ENCODE results near the gene USP25.

Gene USP25

DNA sequence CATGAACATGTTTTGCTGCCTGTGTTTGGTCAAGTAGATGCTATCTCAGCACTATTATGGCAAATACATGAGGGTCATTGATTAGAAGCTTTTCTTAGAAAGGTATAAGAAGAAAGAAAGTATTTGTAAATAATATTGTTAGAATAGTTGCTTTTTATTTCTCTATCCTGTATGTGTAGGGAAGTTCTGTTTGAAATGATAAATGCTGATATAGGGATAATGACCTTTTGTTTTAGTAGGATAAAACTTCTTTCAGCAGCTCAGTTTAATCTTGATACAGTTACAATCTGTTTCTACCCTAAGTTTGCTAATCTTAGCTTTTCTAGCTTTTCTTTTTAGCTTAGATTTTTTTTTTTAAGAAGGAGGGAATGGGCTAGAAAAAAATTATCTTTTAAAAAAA lies 63.3 kb downstream of the USP25 start:
- Histone ChIP-seq H3K27ac (ENCODE audit: low read length) (no peak overlapping the region), H3K27me3 (ENCODE audit: low read depth, low read length) (no peaks in the 10 kb centered on the region), H3K4me1 (ENCODE audit: control insufficient read depth in 1 of 2, insufficient read depth in 2 of 2, low read length in 2 of 2) (peaks cover 0 to 1% of the 10 kb centered on the region in 2 donors), H3K9me3 (ENCODE audit: control insufficient read depth in 1 of 2, low read length in 2 of 2) (no peaks in the 10 kb centered on the region), H3K36me3 (ENCODE audit: control insufficient read depth in 1 of 2, insufficient read depth in 2 of 2, low read length in 2 of 2) (no peaks in the 10 kb centered on the region), H3K4me3 (ENCODE audit: low read depth in 1 of 2, low read length in 2 of 2) (no peak overlapping the region)

DNA sequence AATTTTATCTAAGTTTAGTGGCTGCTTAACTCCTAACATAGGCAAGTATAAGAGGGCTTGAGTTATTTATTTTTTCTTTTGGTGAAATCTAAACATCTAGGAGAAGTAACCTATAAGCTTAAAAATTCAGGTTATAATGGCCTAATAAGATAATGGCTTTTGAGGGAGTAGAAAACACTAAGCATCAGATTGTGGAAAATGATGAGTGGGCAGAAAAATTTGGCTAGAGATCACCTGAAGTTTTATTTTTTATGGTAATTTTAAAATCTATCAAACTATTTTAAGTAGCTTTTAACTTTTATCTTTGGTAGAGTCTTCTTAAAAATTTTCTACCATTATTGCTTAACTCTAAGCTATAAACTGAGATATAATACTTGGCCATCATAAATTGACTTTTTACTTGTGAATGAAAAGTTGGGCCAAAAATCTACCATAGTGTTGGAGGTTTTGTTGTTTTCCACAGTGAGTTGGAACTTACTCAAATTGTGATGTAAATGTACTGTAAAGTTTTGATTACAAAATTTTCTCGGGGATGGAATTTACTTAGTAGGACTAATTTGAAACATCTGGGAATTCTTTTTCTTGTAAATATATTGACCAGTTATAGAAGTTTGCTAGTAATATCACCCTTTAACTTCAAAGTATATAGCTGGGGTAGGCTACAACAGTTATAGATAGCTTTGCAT lies 63.9 kb downstream of the USP25 start:
- Histone ChIP-seq H3K9me3 (ENCODE audit: control insufficient read depth in 1 of 2, low read length in 2 of 2) (no peaks in the 10 kb centered on the region), H3K27me3 (ENCODE audit: low read depth, low read length) (no peaks in the 10 kb centered on the region), H3K36me3 (ENCODE audit: control insufficient read depth in 1 of 2, insufficient read depth in 2 of 2, low read length in 2 of 2) (no peaks in the 10 kb centered on the region), H3K27ac (ENCODE audit: low read length) (no peak overlapping the region), H3K4me1 (ENCODE audit: control insufficient read depth in 1 of 2, insufficient read depth in 2 of 2, low read length in 2 of 2) (peaks cover 0 to 4% of the 10 kb centered on the region in 2 donors), H3K4me3 (ENCODE audit: low read depth in 1 of 2, low read length in 2 of 2) (no peak overlapping the region)

- Histone ChIP-seq H3K36me3 (ENCODE audit: control insufficient read depth in 1 of 2, insufficient read depth in 2 of 2, low read length in 2 of 2) (no peaks in the 10 kb centered on the region), H3K4me1 (ENCODE audit: control insufficient read depth in 1 of 2, insufficient read depth in 2 of 2, low read length in 2 of 2) (peaks cover 0 to 4% of the 10 kb centered on the region in 2 donors), H3K4me3 (ENCODE audit: low read depth in 1 of 2, low read length in 2 of 2) (no peak overlapping the region), H3K27ac (ENCODE audit: low read length) (no peak overlapping the region), H3K9me3 (ENCODE audit: control insufficient read depth in 1 of 2, low read length in 2 of 2) (no peaks in the 10 kb centered on the region), H3K27me3 (ENCODE audit: low read depth, low read length) (no peaks in the 10 kb centered on the region)
These were observed 64.6 kb downstream of the USP25 start for GRCh38 chr21:15794277-15794912.

GRCh38 chr21:15795533-15795932 lies 65.8 kb downstream of the USP25 start:
- H3K4me3 ChIP-seq (ENCODE audit: low read depth in 1 of 2, low read length in 2 of 2) = no peak overlapping the region
- H3K9me3 ChIP-seq (ENCODE audit: control insufficient read depth in 1 of 2, low read length in 2 of 2) = no peaks in the 10 kb centered on the region
- H3K27ac ChIP-seq (ENCODE audit: low read length) = no peak overlapping the region
- no peaks in the 10 kb centered on the region for H3K36me3 ChIP-seq (ENCODE audit: control insufficient read depth in 1 of 2, insufficient read depth in 2 of 2, low read length in 2 of 2)
- H3K27me3 ChIP-seq (ENCODE audit: low read depth, low read length) = no peaks in the 10 kb centered on the region
- peaks cover 0 to 4% of the 10 kb centered on the region in 2 donors for H3K4me1 ChIP-seq (ENCODE audit: control insufficient read depth in 1 of 2, insufficient read depth in 2 of 2, low read length in 2 of 2)

- Histone ChIP-seq H3K27ac (ENCODE audit: low read length) (no peak overlapping the region), H3K4me3 (ENCODE audit: low read depth in 1 of 2, low read length in 2 of 2) (no peak overlapping the region), H3K9me3 (ENCODE audit: control insufficient read depth in 1 of 2, low read length in 2 of 2) (no peaks in the 10 kb centered on the region), H3K4me1 (ENCODE audit: control insufficient read depth in 1 of 2, insufficient read depth in 2 of 2, low read length in 2 of 2) (peaks cover 0 to 4% of the 10 kb centered on the region in 2 donors), H3K36me3 (ENCODE audit: control insufficient read depth in 1 of 2, insufficient read depth in 2 of 2, low read length in 2 of 2) (no peaks in the 10 kb centered on the region), H3K27me3 (ENCODE audit: low read depth, low read length) (no peaks in the 10 kb centered on the region)
These were observed 68.0 kb downstream of the USP25 start for GRCh38 chr21:15797577-15798363.

DNA sequence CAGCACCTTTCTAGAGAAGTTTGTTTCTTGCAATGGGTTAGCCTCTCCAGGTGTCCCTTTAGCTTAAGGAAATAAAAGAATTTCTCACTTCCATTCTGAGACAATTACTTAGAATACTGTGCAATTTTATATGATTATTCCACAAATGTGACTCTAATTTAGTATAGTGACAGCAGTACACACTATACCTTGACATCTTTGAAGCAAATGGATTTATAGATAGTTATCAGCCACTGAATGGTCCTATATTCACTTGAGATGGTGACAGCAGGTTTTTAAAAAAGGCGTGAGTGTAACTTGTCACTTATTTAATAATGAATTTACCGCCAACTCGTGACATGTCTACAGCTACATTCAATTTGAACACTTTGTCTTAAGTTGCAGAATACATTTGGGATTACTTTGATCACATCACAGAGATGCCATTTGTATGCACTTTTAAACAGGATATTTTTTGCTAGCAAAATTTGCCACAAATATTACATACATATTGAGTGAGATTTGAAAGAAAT lies 71.6 kb downstream of the USP25 start:
- Histone ChIP-seq H3K27ac (ENCODE audit: low read length) (no peak overlapping the region), H3K4me1 (ENCODE audit: control insufficient read depth in 1 of 2, insufficient read depth in 2 of 2, low read length in 2 of 2) (peaks cover 0 to 4% of the 10 kb centered on the region in 2 donors), H3K4me3 (ENCODE audit: low read depth in 1 of 2, low read length in 2 of 2) (no peak overlapping the region), H3K27me3 (ENCODE audit: low read depth, low read length) (no peaks in the 10 kb centered on the region), H3K9me3 (ENCODE audit: control insufficient read depth in 1 of 2, low read length in 2 of 2) (no peaks in the 10 kb centered on the region), H3K36me3 (ENCODE audit: control insufficient read depth in 1 of 2, insufficient read depth in 2 of 2, low read length in 2 of 2) (no peaks in the 10 kb centered on the region)

DNA sequence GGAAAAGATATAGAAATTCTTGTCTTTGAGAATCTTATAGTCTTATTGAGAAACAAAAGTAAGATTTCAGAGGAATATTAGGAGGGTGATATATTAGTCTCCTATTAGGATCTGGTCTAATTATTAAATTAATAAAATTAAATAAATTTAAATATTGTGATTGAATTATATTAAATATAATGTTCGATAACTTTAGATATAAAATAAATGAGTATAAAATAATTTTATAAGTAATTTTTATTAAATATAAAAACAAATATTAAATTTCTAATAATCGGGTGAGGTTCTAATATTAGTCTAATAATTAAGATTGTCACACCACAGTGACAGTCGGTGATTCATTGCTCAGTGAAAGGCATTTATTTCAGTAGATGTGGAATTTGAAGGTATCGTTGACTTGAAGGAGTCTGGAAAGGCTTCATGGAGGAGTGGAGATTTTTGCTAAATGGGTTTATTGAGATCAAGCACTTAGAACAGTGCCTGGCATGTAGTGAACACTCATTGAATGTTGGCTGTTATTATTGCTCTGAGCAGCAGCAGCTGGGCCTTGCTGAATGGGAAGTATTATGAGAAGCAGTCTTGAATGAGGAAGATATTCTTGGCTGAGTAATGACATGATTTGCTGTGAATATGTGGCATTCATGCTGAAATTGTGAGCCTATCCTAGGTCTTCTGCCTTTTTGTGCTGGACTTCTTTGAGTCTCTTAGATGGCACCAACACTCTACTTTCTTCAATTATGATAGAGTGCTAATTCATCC lies 74.6 kb downstream of the USP25 start:
- Histone ChIP-seq H3K4me1 (ENCODE audit: control insufficient read depth in 1 of 2, insufficient read depth in 2 of 2, low read length in 2 of 2) (no peaks in the 10 kb centered on the region), H3K27me3 (ENCODE audit: low read depth, low read length) (no peaks in the 10 kb centered on the region)

DNA sequence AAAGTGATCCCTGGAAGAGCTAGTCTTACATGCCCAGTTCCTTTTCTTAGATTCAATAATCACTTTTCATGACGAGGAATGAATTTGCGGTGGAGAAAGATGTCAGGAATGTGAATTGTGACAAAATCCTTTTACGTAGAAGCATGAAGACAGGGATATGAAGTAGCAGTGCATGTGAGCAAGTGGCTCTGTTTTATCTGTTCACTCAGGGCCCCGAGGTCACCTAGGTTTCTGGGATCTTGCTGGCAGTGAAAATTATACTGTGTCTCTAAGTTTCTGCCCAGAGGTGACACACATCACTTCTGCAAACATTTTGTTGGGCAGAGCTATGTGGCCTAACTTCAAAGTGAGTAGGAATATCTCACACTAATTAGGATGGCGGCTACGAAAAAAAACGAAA lies 79.3 kb downstream of the USP25 start:
- Histone ChIP-seq H3K4me1 (ENCODE audit: control insufficient read depth in 1 of 2, insufficient read depth in 2 of 2, low read length in 2 of 2) (no peaks in the 10 kb centered on the region), H3K27ac (ENCODE audit: low read length) (no peak overlapping the region), H3K9me3 (ENCODE audit: control insufficient read depth in 1 of 2, low read length in 2 of 2) (no peaks in the 10 kb centered on the region)

More for the DNA sequence above, 74.6 kb downstream of the USP25 start:
- no peak overlapping the region for H3K4me3 ChIP-seq (ENCODE audit: low read depth in 1 of 2, low read length in 2 of 2)
- H3K36me3 ChIP-seq (ENCODE audit: control insufficient read depth in 1 of 2, insufficient read depth in 2 of 2, low read length in 2 of 2) = no peaks in the 10 kb centered on the region
- no peak overlapping the region for H3K27ac ChIP-seq (ENCODE audit: low read length)
- H3K9me3 ChIP-seq (ENCODE audit: control insufficient read depth in 1 of 2, low read length in 2 of 2) = no peaks in the 10 kb centered on the region

GRCh38 chr21:15809818-15810217 lies 80.0 kb downstream of the USP25 start:
- Histone ChIP-seq H3K27ac (ENCODE audit: low read length) (no peak overlapping the region), H3K9me3 (ENCODE audit: control insufficient read depth in 1 of 2, low read length in 2 of 2) (no peaks in the 10 kb centered on the region), H3K27me3 (ENCODE audit: low read depth, low read length) (no peaks in the 10 kb centered on the region), H3K4me3 (ENCODE audit: low read depth in 1 of 2, low read length in 2 of 2) (no peak overlapping the region), H3K36me3 (ENCODE audit: control insufficient read depth in 1 of 2, insufficient read depth in 2 of 2, low read length in 2 of 2) (peaks cover 6 to 11% of the 10 kb centered on the region in 2 donors), H3K4me1 (ENCODE audit: control insufficient read depth in 1 of 2, insufficient read depth in 2 of 2, low read length in 2 of 2) (no peaks in the 10 kb centered on the region)

More for the DNA sequence above, 79.3 kb downstream of the USP25 start:
- H3K36me3 ChIP-seq (ENCODE audit: control insufficient read depth in 1 of 2, insufficient read depth in 2 of 2, low read length in 2 of 2) = peaks cover 6 to 10% of the 10 kb centered on the region in 2 donors
- H3K4me3 ChIP-seq (ENCODE audit: low read depth in 1 of 2, low read length in 2 of 2) = no peak overlapping the region
- no peaks in the 10 kb centered on the region for H3K27me3 ChIP-seq (ENCODE audit: low read depth, low read length)

DNA sequence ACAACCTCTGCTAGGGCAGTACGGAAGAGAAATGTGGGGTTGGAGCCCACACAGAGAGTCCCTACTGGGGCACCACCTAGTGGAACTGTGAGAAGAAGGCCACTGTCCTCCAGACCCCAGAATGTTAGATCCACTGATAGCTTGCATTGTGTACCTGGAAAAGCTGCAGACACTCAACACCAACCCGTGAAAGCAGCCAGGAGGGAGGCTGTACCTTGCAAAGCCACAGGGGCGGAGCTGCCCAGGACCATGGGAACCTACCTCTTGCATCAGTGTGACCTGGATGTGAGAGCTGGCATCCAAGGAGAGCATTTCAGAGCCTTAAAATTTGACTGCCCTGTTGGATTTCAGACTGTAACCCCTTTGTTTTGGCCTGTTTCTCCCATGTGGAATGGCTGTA lies 85.5 kb downstream of the USP25 start:
- Histone ChIP-seq H3K4me3 (ENCODE audit: low read depth in 1 of 2, low read length in 2 of 2) (no peak overlapping the region), H3K4me1 (ENCODE audit: control insufficient read depth in 1 of 2, insufficient read depth in 2 of 2, low read length in 2 of 2) (no peaks in the 10 kb centered on the region), H3K27ac (ENCODE audit: low read length) (no peak overlapping the region), H3K27me3 (ENCODE audit: low read depth, low read length) (no peaks in the 10 kb centered on the region), H3K9me3 (ENCODE audit: control insufficient read depth in 1 of 2, low read length in 2 of 2) (no peaks in the 10 kb centered on the region), H3K36me3 (ENCODE audit: control insufficient read depth in 1 of 2, insufficient read depth in 2 of 2, low read length in 2 of 2) (peaks cover 9 to 22% of the 10 kb centered on the region in 2 donors)

DNA sequence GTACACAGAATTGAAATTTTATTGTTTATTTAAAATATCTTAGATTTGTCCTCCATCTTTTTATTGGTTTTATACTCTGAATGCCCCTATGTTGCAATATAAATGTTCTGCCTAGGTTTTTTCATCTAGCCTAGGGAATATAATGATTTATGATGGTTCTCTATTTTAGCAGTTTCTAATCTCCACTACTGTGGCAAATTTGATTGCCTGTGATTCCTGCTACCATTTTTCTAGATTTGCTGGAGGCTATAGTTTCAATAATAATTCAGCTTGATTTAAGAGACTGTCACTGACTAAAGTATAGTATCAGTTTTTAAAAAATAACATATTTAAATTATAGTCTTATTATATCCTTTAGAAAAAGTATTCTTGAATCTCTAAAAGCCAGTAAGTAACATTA lies 90.5 kb downstream of the USP25 start:
- Histone ChIP-seq H3K27me3 (ENCODE audit: low read depth, low read length) (no peaks in the 10 kb centered on the region), H3K4me3 (ENCODE audit: low read depth in 1 of 2, low read length in 2 of 2) (no peak overlapping the region), H3K36me3 (ENCODE audit: control insufficient read depth in 1 of 2, insufficient read depth in 2 of 2, low read length in 2 of 2) (peaks cover 3 to 6% of the 10 kb centered on the region in 2 donors)

More for the DNA sequence above, 90.5 kb downstream of the USP25 start:
- no peaks in the 10 kb centered on the region for H3K4me1 ChIP-seq (ENCODE audit: control insufficient read depth in 1 of 2, insufficient read depth in 2 of 2, low read length in 2 of 2)
- H3K9me3 ChIP-seq (ENCODE audit: control insufficient read depth in 1 of 2, low read length in 2 of 2) = no peaks in the 10 kb centered on the region
- H3K27ac ChIP-seq (ENCODE audit: low read length) = no peak overlapping the region

All from muscle layer of duodenum (tissue), 2 donors.